BLaER1 (cell line): ENCODE data around the gene SUSD5.
"Not testable (repeated sequence)": the region's sequence is repeated elsewhere in the genome, so short reads cannot be mapped to it uniquely, and the experiment has no call there.

Experiments
- H3K27ac ChIP-seq: shearing (Covaris generic); formaldehyde crosslinking; 2 replicates; pipeline ENCODE4 v1.8.1; 2022
- H3K27me3 ChIP-seq: shearing (Covaris generic); formaldehyde crosslinking; 2 replicates; pipeline ENCODE4 v1.8.1; 2022
- H3K36me3 ChIP-seq: shearing (Covaris generic); formaldehyde crosslinking; 2 replicates; pipeline ENCODE4 v1.8.1; 2022
- H3K4me1 ChIP-seq: shearing (Covaris generic); formaldehyde crosslinking; 2 replicates; pipeline ENCODE4 v1.8.1; 2022
- H3K4me2 ChIP-seq: shearing (Covaris generic); formaldehyde crosslinking; 2 replicates; pipeline ENCODE4 v1.8.1; 2022
- H3K4me3 ChIP-seq: shearing (Covaris generic); formaldehyde crosslinking; 2 replicates; pipeline ENCODE4 v1.8.1; 2022
- H3K9ac ChIP-seq: shearing (Covaris generic); formaldehyde crosslinking; 2 replicates; pipeline ENCODE4 v1.8.1; 2022
- H3K9me3 ChIP-seq: shearing (Covaris generic); formaldehyde crosslinking; 2 replicates; pipeline ENCODE4 v1.8.1; 2022
- H4K20me1 ChIP-seq: shearing (Covaris generic); formaldehyde crosslinking; 2 replicates; pipeline ENCODE4 v1.8.1; 2022
- Cebpa-rat ChIP-seq: shearing (Covaris generic); IDR thresholded peaks from 2 replicates; pipeline ENCODE4 v1.8.1; 2022

Gene SUSD5

DNA sequence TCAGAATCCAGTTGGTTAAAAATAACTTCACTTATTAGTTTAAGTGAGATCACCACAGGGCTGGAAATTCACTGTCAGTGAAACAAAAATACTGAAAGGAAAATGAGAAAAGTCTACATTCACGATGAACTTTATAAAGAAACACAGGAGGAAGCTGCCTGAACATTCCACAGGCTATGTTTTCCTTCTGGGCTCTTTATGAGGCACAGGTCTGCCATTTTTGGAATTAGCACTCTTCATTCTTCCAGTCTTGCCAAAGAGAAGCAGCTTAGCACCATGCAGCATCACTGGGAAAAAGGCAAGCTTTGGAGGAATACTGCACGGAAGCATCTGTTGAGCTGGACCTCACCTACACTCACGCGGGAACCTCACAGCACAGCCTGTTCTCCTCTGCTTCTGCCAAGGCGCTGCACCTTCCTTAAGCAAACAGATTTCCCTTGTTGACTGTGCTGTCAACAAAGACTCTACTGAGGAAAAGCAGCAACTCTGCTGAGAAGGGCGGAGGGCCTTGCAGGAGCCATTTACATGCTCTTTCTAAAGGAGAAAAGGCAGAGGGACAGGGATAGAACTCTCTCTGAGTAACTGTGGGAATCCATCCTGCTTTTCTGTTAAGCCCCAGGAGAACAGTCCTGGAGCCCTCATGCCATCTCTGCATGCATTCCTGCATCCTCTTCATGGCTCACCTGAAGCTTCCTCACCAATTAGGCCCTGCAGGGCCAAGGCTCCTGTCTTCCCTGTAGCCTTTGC is 15.7 kb downstream of the SUSD5 start:
- TF ChIP-seq Cebpa-rat: no peak
- Histone ChIP-seq H3K27ac (no peak overlapping the region), H3K4me1 (no peaks in the 10 kb centered on the region), H3K4me2 (no peak overlapping the region), H3K9me3 (no peaks in the 10 kb centered on the region), H3K9ac (no peak overlapping the region), H3K4me3 (no peak overlapping the region), H4K20me1 (no peaks in the 10 kb centered on the region), H3K27me3 (no peaks in the 10 kb centered on the region), H3K36me3 (no peaks in the 10 kb centered on the region)

DNA sequence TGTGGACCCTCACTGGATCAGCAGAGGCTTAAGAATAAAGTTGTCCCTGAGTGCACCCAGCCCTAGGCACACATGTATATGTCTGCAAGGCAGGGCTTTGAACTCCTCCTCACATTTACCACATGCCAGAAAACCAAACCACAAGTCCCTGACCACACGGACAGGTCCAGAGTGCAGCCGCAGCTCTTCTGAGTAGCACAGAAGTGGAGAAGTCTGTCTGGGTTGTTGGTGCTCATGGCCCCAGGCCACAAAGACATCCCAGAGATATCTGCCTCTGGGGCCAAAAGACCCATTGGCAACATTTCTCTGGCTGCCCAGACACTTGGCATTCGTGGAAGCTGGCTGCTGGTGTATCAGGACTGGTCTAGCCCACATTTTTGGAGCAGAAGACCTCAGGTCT is 17.4 kb downstream of the SUSD5 start:
- H3K4me2 ChIP-seq: no peak overlapping the region
- no peak overlapping the region for H3K27ac ChIP-seq
- TF ChIP-seq Cebpa-rat: no peak
- H4K20me1 ChIP-seq: no peaks in the 10 kb centered on the region
- no peaks in the 10 kb centered on the region for H3K9me3 ChIP-seq
- no peak overlapping the region for H3K4me3 ChIP-seq
- no peaks in the 10 kb centered on the region for H3K4me1 ChIP-seq
- no peak overlapping the region for H3K9ac ChIP-seq
- H3K27me3 ChIP-seq: no peaks in the 10 kb centered on the region
- no peaks in the 10 kb centered on the region for H3K36me3 ChIP-seq

DNA sequence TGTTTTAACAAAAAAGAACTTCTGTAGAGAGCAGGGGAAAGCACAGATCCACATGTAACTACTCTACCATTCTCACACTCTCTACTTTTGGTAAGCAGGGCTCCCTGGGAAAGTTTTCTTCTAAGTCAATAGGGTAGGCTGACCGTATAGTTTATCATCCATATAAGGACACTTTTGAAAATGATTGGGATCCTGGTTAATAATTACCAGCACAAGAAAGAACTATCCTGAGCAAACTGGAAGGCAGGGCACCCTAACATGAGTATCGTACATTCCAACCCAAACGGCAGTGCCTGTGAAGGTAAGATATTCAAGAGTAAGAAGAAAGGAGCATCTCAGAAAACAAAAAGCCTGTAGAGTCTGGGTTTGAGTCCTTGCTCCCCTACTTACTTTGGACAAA is 22.1 kb downstream of the SUSD5 start:
- Histone ChIP-seq H3K9me3 (no peaks in the 10 kb centered on the region), H3K9ac (no peak overlapping the region), H4K20me1 (no peaks in the 10 kb centered on the region), H3K27ac (no peak overlapping the region), H3K27me3 (no peaks in the 10 kb centered on the region), H3K4me1 (no peaks in the 10 kb centered on the region), H3K4me3 (no peak overlapping the region), H3K4me2 (no peak overlapping the region), H3K36me3 (no peaks in the 10 kb centered on the region)
- no peak for TF ChIP-seq Cebpa-rat

DNA sequence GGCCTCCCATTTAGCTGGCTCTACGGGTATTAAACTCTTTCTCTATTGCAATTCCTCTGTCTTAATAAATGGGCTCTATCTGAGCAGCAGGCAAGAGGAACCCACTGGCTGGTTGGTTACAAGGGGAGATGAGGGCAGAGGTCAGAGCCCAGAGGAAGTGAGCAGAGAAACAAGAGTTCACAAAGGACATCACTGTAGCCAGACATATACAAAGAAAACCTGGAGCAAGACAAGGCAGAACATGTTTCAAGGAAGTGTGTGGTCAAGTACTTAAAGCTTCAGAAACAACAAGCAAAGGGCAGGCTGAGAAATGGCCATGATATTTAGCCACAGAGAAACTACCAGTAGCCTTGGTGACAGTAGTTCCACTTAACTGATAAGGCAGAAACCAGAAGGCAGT is 24.3 kb downstream of the SUSD5 start:
- H3K4me3 ChIP-seq: no peak overlapping the region
- H3K9ac ChIP-seq: no peak overlapping the region
- TF ChIP-seq Cebpa-rat: no peak
- no peaks in the 10 kb centered on the region for H4K20me1 ChIP-seq
- H3K4me1 ChIP-seq: no peaks in the 10 kb centered on the region
- H3K27me3 ChIP-seq: no peaks in the 10 kb centered on the region
- H3K9me3 ChIP-seq: no peaks in the 10 kb centered on the region
- no peak overlapping the region for H3K4me2 ChIP-seq
- no peak overlapping the region for H3K27ac ChIP-seq
- no peaks in the 10 kb centered on the region for H3K36me3 ChIP-seq

DNA sequence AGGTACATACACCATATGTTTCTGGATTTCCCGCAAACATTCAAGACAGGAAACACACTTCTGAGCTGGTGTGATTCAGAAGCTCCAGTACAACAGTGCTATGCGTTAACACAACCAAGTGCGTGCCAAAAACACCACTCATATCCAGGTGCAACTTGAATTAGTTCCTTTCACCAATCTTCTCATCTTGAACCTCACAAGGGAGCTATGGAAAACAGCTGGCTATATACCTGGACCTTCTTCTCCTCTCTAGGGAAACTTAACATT is 31.3 kb downstream of the SUSD5 start:
- no peak overlapping the region for H3K9ac ChIP-seq
- H3K4me1 ChIP-seq: no peaks in the 10 kb centered on the region
- no peak overlapping the region for H3K27ac ChIP-seq
- no peaks in the 10 kb centered on the region for H3K27me3 ChIP-seq
- no peaks in the 10 kb centered on the region for H4K20me1 ChIP-seq
- H3K4me3 ChIP-seq: no peak overlapping the region
- no peaks in the 10 kb centered on the region for H3K36me3 ChIP-seq
- no peak overlapping the region for H3K4me2 ChIP-seq
- H3K9me3 ChIP-seq: no peaks in the 10 kb centered on the region
- TF ChIP-seq Cebpa-rat: no peak

DNA sequence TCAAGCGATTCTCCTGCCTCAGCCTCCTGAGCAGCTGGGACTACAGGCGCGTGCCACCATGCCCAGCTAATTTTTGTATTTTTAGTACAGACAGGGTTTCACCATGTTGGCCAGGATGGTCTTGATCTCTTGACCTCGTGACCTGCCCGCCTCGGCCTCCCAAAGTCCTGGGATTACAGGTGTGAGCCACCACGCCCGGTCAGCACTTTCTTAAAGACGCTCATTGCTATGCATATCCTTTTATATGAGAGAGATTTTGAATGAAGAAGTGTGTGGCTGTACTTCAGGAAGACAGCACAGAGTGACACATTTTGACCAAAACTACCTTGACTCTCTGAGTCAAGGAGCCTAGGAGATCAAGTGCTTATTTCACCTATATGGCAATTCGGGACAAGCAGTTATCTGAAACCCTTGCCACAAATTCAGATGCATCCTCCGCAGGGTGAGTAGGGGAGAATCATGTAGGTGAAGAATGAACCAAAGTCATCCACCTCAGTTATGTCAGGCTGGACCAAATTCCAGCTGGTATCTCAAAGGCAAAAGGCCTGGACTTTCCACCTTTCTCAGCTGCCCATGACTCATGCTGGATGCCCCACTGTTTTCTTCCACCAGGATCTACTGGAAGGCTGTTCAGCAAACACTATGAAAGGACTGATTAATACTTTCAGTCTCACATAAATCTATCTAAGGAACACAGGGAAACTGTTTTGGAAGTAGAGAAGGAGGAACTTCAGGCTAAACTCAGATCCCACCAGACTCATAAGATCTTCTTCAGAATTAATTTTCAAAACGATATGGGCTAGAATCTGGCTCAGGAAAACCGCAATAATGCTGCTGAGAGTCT is 31.9 kb downstream of the SUSD5 start:
- Histone ChIP-seq H4K20me1 (no peaks in the 10 kb centered on the region), H3K9ac (no peak overlapping the region), H3K4me2 (no peak overlapping the region), H3K4me3 (no peak overlapping the region), H3K27ac (no peak overlapping the region), H3K36me3 (no peaks in the 10 kb centered on the region), H3K27me3 (no peaks in the 10 kb centered on the region), H3K4me1 (no peaks in the 10 kb centered on the region), H3K9me3 (no peaks in the 10 kb centered on the region)
- TF ChIP-seq Cebpa-rat: no peak

DNA sequence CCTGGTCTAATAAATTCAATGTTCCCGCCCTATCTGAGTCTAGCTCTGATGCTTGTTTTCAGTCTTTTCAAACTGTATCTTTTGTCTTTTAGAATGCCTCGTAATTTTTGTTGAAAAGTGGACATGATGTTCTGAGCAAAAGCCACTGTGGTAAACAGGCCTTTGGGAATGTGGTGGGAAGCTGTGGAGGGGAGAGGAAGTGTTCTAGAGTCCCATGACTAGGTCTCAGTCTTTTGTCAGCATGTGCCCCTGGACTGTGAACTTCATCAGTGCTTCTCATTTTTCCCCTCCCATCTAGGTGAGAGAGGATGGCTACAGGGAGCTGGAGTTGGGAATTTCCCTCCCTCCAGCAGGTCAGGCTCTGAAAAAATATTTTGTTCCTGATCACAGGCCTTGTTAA is 33.7 kb downstream of the SUSD5 start:
- Histone ChIP-seq H3K4me1 (no peaks in the 10 kb centered on the region), H3K9me3 (no peaks in the 10 kb centered on the region), H3K36me3 (no peaks in the 10 kb centered on the region), H3K27me3 (no peaks in the 10 kb centered on the region), H3K27ac (no peak overlapping the region), H3K4me3 (no peak overlapping the region), H4K20me1 (no peaks in the 10 kb centered on the region), H3K4me2 (no peak overlapping the region), H3K9ac (no peak overlapping the region)
- TF ChIP-seq Cebpa-rat: no peak

DNA sequence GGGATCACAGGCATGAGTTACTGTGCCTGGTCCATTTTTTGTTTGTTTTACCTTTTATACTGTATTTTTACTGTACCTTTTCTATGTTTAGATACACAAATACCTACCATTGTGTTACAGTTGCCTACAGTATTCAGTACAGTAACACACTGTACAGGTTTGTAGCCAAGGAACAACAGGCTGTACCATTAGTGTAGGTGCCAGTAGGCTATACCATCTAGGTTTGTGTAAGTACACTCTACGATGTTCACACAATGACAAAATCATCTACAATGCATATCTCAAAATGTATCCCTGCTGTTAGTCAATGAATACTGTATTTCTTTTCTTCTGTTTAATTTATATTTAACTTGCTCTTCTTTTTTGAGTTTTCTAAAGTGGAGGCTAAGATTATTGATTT is 37.0 kb downstream of the SUSD5 start:
- not testable (repeated sequence) for H3K36me3 ChIP-seq, H3K27ac ChIP-seq

DNA sequence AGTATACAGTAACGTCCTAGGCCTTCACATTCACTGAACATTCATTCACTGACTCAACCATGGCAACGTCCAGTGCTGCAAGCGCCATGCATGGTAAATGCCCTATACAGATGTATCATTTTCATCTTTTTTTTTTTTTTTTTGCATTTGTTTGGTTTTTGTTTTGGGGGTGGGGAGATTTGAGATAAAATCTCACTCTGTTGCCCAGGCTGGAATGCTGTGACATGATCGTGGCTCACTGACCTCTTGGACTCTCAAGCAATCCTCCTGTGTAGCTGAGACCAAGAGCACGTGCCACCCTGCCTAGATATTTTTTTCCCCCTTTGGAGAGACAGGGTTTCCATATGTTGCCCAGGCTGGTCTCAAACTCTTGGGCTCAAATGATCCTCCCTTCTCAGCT is 37.4 kb downstream of the SUSD5 start:
- H3K9me3 ChIP-seq: peaks cover 13% of the 10 kb centered on the region; the same call in 1 of the 2 replicates
- no peak overlapping the region for H3K4me3 ChIP-seq
- H3K4me1 ChIP-seq: no peaks in the 10 kb centered on the region
- H4K20me1 ChIP-seq: no peaks in the 10 kb centered on the region
- H3K4me2 ChIP-seq: no peak overlapping the region
- no peaks in the 10 kb centered on the region for H3K27me3 ChIP-seq
- no peak overlapping the region for H3K27ac ChIP-seq
- H3K36me3 ChIP-seq: no peaks in the 10 kb centered on the region
- TF ChIP-seq Cebpa-rat: no peak
- H3K9ac ChIP-seq: no peak overlapping the region

More for the DNA sequence above, 37.0 kb downstream of the SUSD5 start:
- not testable (repeated sequence) for H3K4me1 ChIP-seq, H3K9ac ChIP-seq, H3K27me3 ChIP-seq, H3K4me2 ChIP-seq, H4K20me1 ChIP-seq, H3K4me3 ChIP-seq
- peaks cover 13% of the 10 kb centered on the region; the same call in 1 of the 2 replicates for H3K9me3 ChIP-seq

DNA sequence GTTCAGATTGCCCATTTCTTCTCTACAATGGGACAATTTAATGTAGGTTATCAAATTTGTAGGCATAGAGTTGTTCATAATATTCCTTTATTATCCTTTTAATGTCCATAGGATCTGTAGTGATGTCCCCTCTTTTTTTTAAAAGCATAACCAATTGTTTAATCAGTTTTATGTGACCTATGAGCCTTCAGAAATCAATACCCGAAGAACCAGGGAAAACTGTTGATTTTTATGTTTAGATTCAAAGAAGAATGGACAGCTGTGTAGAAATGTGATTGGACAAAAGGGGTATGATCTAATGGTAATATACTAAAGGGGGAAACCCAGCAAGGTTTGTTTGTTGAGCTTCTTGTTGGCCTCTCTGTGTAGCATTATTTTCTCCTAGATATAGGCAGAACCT is 39.5 kb downstream of the SUSD5 start:
- Histone ChIP-seq H3K9ac (no peak overlapping the region), H3K4me3 (no peak overlapping the region), H4K20me1 (no peaks in the 10 kb centered on the region), H3K36me3 (no peaks in the 10 kb centered on the region), H3K4me1 (no peaks in the 10 kb centered on the region), H3K9me3 (peaks cover 13% of the 10 kb centered on the region; the same call in 1 of the 2 replicates), H3K27ac (no peak overlapping the region), H3K27me3 (no peaks in the 10 kb centered on the region), H3K4me2 (no peak overlapping the region)
- TF ChIP-seq Cebpa-rat: no peak
